Lung (tissue), 12 donors: ENCODE measurements around the gene P4HB. TPM values are rescaled to one million over a fixed set of nuclear protein-coding genes. Genes with fewer than 3 reads are reported as not detected.

Source experiments
- ATAC-seq: fragments of 200-7000 bp; cut with Tn5 transposase; one replicate; pipeline ENCODE4 v1.9.1; 2020; ENCODE audit warnings: moderate number of reproducible peaks; ENCODE audit not compliant: insufficient read depth, low FRiP score
- DNase-seq, 3 donors: peaks; one replicate each; pipeline ENCODE4 v3.0.0-alpha.2; 2013 to 2017
- H3K27ac ChIP-seq, 2 donors: one replicate each; pipeline ENCODE4 v1.5.1; 2013; ENCODE audit warnings: mild to moderate bottlenecking in 2 of 2, moderate library complexity in 2 of 2, control low read depth in 1 of 2, inconsistent platforms in 1 of 2, low read depth in 1 of 2, low read length in 1 of 2
- H3K27me3 ChIP-seq, 3 donors: one replicate each; pipeline ENCODE4 v1.5.1; 2013; ENCODE audit warnings: low read length in 2 of 3; ENCODE audit not compliant: control insufficient read depth in 3 of 3, insufficient read depth in 3 of 3
- H3K36me3 ChIP-seq, 4 donors: one replicate each; pipeline ENCODE4 v1.5.1; 2013; ENCODE audit warnings: low read length in 4 of 4, mild to moderate bottlenecking in 1 of 4, moderate library complexity in 1 of 4; ENCODE audit not compliant: control insufficient read depth in 4 of 4, insufficient read depth in 4 of 4
- H3K4me1 ChIP-seq, 5 donors: one replicate each; pipeline ENCODE4 v1.5.1; 2013; ENCODE audit warnings: low read length in 5 of 5, mild to moderate bottlenecking in 2 of 5, moderate library complexity in 1 of 5; ENCODE audit not compliant: control insufficient read depth in 5 of 5, insufficient read depth in 5 of 5
- H3K4me3 ChIP-seq: one replicate; pipeline ENCODE4 v1.5.1; 2013; ENCODE audit warnings: mild to moderate bottlenecking, control low read depth, moderate library complexity
- H3K9ac ChIP-seq, 2 donors: one replicate each; pipeline ENCODE4 v1.5.1; 2013; ENCODE audit warnings: low read length in 2 of 2, control low read depth in 1 of 2; ENCODE audit not compliant: insufficient read depth in 1 of 2
- H3K9me3 ChIP-seq, 4 donors: one replicate each; pipeline ENCODE4 v1.5.1; 2013; ENCODE audit warnings: low read length in 3 of 4, mild to moderate bottlenecking in 1 of 4, moderate library complexity in 1 of 4; ENCODE audit not compliant: control insufficient read depth in 4 of 4, insufficient read depth in 3 of 4
- whole genome bisulfite sequencing, 2 donors: extraction: QIAGEN DNeasy Blood & Tissue Kit; methylation state at CpG; one replicate each; pipeline ENCODE4 v1.1.7; 2013; 5-methylcytosine and 5-hydroxymethylcytosine counted together
- polyA plus RNA-seq, 2 donors: library from polyadenylated mRNA; stranded (reverse); fragments of 200-250 nt; gene quantifications; one replicate each; pipeline ENCODE4 v1.2.1, GENCODE V29; 2013
- total RNA-seq, 2 donors: library from RNA; depleted of rRNA in 1 of 2; stranded (reverse); fragments of >200 nt in 1 of 2; gene quantifications; one replicate each; pipeline ENCODE4 v1.2.1, GENCODE V29; 2014 to 2021
- TF ChIP-seq, protein P1 (sequence below): IDR thresholded peaks from 2 replicates; pipeline ENCODE4 v1.5.1; 2012; ENCODE audit warnings: mild to moderate bottlenecking; ENCODE audit errors: control extremely low read depth, extremely low read depth
- donor health status: control.
- donor health status: control.
- donor health status: Bipolar disorder and iron deficiency.
- donor health status: healthy.
- donor health status: DM: yes; HTN: yes; CAD: no.

The P4HB gene
- total and polyA plus RNA-seq, 4 donors: 356 to 990 (median 779) TPM

DNA sequence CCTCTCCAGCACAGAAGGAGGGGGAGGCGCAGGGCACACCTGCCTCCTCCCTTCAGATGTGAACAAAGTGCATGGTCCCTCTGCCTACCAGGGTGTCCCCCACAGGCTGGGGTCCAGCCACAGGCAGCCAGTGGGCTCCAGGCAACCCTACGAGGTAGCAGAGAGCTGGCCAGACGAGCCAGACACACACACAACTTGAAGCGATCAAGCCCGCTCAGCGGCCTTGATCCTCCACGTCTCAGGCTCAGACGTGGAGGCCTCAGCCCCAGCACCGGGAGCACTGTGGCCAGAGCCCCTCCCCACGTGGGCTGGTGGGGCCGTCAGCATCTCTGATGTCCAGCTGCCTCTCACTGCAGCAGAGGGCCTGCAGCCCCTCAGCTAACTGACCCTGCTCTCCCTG lies 35.7 kb downstream of the P4HB start:
- Histone ChIP-seq H3K27me3 (no peaks in the 10 kb centered on the region), H3K36me3 (peaks cover 0 to 18% (median 3%) of the 10 kb centered on the region in 4 donors), H3K4me3 (no peak overlapping the region), H3K4me1 (peaks cover 0 to 9% (median 0%) of the 10 kb centered on the region in 5 donors), H3K9me3 (no peaks in the 10 kb centered on the region), H3K27ac (no peak overlapping the region), H3K9ac (no peak overlapping the region)
- 92 to 96% methylated on average over 11 of the region's 11 CpGs for WGBS, 2 donors
- no peak for ATAC-seq
- no peak for DNase-seq
- TF ChIP-seq, protein P1, sequence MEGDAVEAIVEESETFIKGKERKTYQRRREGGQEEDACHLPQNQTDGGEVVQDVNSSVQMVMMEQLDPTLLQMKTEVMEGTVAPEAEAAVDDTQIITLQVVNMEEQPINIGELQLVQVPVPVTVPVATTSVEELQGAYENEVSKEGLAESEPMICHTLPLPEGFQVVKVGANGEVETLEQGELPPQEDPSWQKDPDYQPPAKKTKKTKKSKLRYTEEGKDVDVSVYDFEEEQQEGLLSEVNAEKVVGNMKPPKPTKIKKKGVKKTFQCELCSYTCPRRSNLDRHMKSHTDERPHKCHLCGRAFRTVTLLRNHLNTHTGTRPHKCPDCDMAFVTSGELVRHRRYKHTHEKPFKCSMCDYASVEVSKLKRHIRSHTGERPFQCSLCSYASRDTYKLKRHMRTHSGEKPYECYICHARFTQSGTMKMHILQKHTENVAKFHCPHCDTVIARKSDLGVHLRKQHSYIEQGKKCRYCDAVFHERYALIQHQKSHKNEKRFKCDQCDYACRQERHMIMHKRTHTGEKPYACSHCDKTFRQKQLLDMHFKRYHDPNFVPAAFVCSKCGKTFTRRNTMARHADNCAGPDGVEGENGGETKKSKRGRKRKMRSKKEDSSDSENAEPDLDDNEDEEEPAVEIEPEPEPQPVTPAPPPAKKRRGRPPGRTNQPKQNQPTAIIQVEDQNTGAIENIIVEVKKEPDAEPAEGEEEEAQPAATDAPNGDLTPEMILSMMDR: no peak

DNA sequence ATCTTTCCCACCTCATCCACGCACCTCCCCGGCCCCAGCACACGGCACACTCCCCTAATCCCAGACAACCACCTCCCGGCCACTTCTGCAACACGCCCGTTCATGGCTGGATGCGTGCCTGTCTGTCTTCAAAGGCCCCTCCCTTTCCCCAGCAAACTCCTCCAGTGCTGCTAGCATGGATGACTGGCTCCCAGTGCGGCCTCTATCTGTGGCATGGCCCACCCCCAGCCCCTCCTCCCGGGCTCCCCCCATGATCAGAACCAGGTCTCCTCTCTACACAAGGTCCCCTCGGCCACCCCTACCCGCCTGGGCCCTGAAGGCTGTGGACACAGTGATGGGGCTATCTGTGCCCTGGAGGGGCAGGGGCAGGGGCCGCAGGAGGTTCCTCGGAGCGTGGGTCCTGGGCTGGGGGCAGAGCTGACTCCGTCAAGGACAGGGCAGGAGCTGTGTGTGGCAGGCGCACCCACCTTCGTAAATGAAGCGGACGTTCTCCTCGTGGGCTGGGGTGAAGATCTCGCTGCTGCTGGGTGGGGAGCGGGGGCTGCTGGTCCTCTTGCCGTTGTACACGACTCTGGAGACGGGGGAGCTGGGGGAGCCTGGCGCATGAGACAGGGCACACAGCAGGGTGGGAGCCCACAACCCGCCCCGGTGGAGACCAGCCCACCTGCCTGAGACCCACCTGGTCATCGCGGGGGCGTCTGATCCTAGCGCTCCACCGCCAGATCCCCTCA lies 36.4 kb downstream of the P4HB start:
- H3K36me3 ChIP-seq: peaks cover 0 to 18% (median 3%) of the 10 kb centered on the region in 4 donors
- H3K27ac ChIP-seq: no peak overlapping the region
- no peak overlapping the region for H3K9ac ChIP-seq
- WGBS, 2 donors: 94% methylated on average over 33 of the region's 33 CpGs
- TF ChIP-seq, protein P1: no peak
- peaks cover 0 to 9% (median 0%) of the 10 kb centered on the region in 5 donors for H3K4me1 ChIP-seq
- no peak for DNase-seq
- no peak for ATAC-seq
- H3K4me3 ChIP-seq: no peak overlapping the region
- no peaks in the 10 kb centered on the region for H3K27me3 ChIP-seq
- H3K9me3 ChIP-seq: peaks cover 0 to 2% (median 0%) of the 10 kb centered on the region in 4 donors

DNA sequence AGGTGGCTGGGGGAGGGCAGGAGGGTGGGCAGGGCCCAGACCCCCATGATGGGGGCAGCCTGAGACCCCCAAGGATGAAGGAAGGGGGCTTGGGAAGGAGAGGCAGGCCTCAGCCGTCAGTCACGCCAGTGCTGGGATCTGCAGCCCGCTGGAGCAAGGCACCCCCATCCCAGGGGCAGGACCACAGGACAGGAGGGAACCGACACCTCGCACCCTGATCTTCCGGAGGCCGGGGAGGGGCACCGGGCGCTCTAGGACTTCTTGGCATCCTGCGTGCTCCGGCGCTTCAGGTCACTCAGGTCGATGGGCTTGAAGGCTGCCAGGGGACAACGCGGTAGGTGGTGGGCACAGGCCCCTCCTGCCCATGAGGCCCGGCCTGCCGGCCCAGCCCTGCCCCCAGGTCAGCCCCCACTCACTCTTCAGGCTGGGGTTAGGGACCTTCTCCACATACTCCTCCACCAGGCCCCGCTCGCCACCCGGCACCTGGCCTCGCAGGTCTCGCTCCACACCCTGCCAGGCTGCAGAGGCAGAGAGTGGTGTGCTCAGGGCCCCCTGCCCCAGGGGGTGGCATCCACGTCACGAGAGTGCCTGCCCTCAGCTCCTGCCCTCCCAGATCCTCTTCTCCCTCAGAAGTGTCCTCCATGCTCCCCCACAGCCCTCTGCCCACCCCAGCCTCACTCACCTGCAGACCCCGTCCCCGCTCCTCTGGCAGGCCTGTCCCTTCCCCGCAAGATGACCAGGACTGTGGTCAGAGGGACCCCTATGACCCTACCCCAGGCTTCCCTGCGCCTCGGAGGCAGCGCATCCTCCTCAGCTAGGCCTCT lies 37.1 kb downstream of the P4HB start:
- Histone ChIP-seq H3K4me1 (peaks cover 0 to 4% (median 0%) of the 10 kb centered on the region in 5 donors), H3K36me3 (peaks cover 0 to 18% (median 3%) of the 10 kb centered on the region in 4 donors), H3K4me3 (no peak overlapping the region), H3K9ac (no peak overlapping the region), H3K27me3 (peaks cover 0 to 4% (median 0%) of the 10 kb centered on the region in 3 donors), H3K9me3 (peaks cover 0 to 2% (median 0%) of the 10 kb centered on the region in 4 donors), H3K27ac (peak overlapping the region; percentile 84 to 88)
- ATAC-seq: no peak
- TF ChIP-seq, protein P1: no peak
- no peak for DNase-seq
- whole genome bisulfite sequencing, 2 donors: 95 to 97% methylated on average over 25 to 30 of the region's 30 CpGs
